SK-N-SH (cell line): ENCODE results near the gene FRMD1.

ENCODE experiments used
- CTCF ChIP-seq: fragments of 200-600 bp; sonication (generic); IDR thresholded peaks from 2 replicates; pipeline ENCODE4 v1.6.1; 2017; ENCODE audit warnings: antibody characterized with exemption, mild to moderate bottlenecking, moderate library complexity
- EZH2phosphoT487 ChIP-seq: fragments of 200-600 bp; sonication (generic); IDR thresholded peaks from 2 replicates; pipeline ENCODE4 v1.6.1; 2017; ENCODE audit warnings: low read depth, mixed run types, mild to moderate bottlenecking, antibody characterized with exemption, moderate library complexity, borderline replicate concordance
- FOXM1 ChIP-seq: IDR thresholded peaks from 2 replicates; pipeline ENCODE4 v1.4.0; 2012; ENCODE audit warnings: low read depth, mild to moderate bottlenecking
- JUND ChIP-seq: IDR thresholded peaks from 2 replicates; pipeline ENCODE4 v1.4.0; 2012
- PBX3 ChIP-seq: IDR thresholded peaks from 2 replicates; pipeline ENCODE4; 2012
- POLR2AphosphoS5 ChIP-seq: IDR thresholded peaks from 2 replicates; pipeline ENCODE4 v1.6.1; 2012; ENCODE audit warnings: low read depth, low read length
- RFX5 ChIP-seq: IDR thresholded peaks from 2 replicates; pipeline ENCODE4 v1.6.1; 2012; ENCODE audit warnings: mild to moderate bottlenecking, improper control_type of control experiment, low read length
- TEAD4 ChIP-seq: IDR thresholded peaks from 2 replicates; pipeline ENCODE4 v1.4.0; 2012; ENCODE audit warnings: mild to moderate bottlenecking, borderline replicate concordance; ENCODE audit not compliant: insufficient read depth
- YY1 ChIP-seq: IDR thresholded peaks from 2 replicates; pipeline ENCODE4 v1.4.0; 2012; ENCODE audit warnings: low read depth, mild to moderate bottlenecking

GRCh38 chr6:168042426-168043192, 36.4 kb downstream of the FRMD1 start:
- TF ChIP-seq CTCF (no peak), TEAD4 (no peak), EZH2phosphoT487 (no peak), YY1 (no peak), RFX5 (no peak), PBX3 (no peak), POLR2AphosphoS5 (no peak), FOXM1 (no peak), JUND (no peak)
